ENCODE data around the gene TGFBR1.

- TF ChIP-seq CTCF (IDR thresholded peaks at IDR 0.05) = no peak
- TF ChIP-seq POLR2A (IDR thresholded peaks at IDR 0.05) = no peak
Observed at GRCh38 chr9:99093492-99093791, 11.5 kb upstream of the TGFBR1 start.
